HepG2 (cell line): ENCODE data around the gene C14orf119. TPM values are rescaled to one million over a fixed set of nuclear protein-coding genes. Genes with fewer than 3 reads are reported as not detected.

Source experiments
- CREB1 ChIP-seq, 2 experiments: fragments of 450-650 bp in 1 of 2; IDR thresholded peaks; 2 replicates each; pipeline ENCODE4 v1.6.1; 2016 to 2017; ENCODE audit warnings: control low read depth in 1 of 2, mild to moderate bottlenecking in 1 of 2, missing compliant biosample characterization in 1 of 2, missing genetic modification characterization in 1 of 2
- CTCF ChIP-seq: sonication (generic); formaldehyde crosslinking; IDR thresholded peaks from 2 replicates; pipeline ENCODE4 v1.5.0; 2020; ENCODE audit warnings: mild to moderate bottlenecking, missing genetic modification reagents, moderate library complexity
- HNRNPH1 ChIP-seq: fragments of 200-400 bp; formaldehyde crosslinking; optimal IDR thresholded peaks from 2 replicates; pipeline ENCODE3; 2017; ENCODE audit warnings: mild to moderate bottlenecking, low read depth, low read length
- KLF13 ChIP-seq: sonication (generic); formaldehyde crosslinking; IDR thresholded peaks from 2 replicates; pipeline ENCODE4 v1.4.0; 2020; ENCODE audit warnings: mild to moderate bottlenecking, missing genetic modification reagents
- PRPF4 ChIP-seq: fragments of 200-400 bp; formaldehyde crosslinking; IDR thresholded peaks from 2 replicates; pipeline ENCODE4 v1.6.1; 2016; ENCODE audit warnings: low read length, low read depth; ENCODE audit not compliant: poor library complexity, severe bottlenecking
- RFXAP ChIP-seq: sonication (generic); formaldehyde crosslinking; IDR thresholded peaks from 2 replicates; pipeline ENCODE4 v1.4.0; 2020; ENCODE audit warnings: missing genetic modification reagents, borderline replicate concordance
- SMARCE1 ChIP-seq: fragments of 450-650 bp; IDR thresholded peaks from 2 replicates; pipeline ENCODE4 v1.6.1; 2017; ENCODE audit warnings: borderline replicate concordance
- SOX13 ChIP-seq, 3 experiments: fragments of 450-650 bp in 1 of 3; sonication (generic) in 1 of 3; formaldehyde crosslinking in 1 of 3; IDR thresholded peaks in 2 of 3; conservative IDR thresholded peaks in 1 of 3; 2 replicates each; pipeline versions ENCODE4 v1.5.0 to v1.6.1; 2016 to 2020; ENCODE audit warnings: antibody characterized with exemption in 1 of 3, mild to moderate bottlenecking in 1 of 3, missing compliant biosample characterization in 1 of 3, missing genetic modification reagents in 1 of 3, moderate library complexity in 1 of 3
- SOX5 ChIP-seq: IDR thresholded peaks from 2 replicates; pipeline ENCODE4 v1.6.1; 2016; ENCODE audit warnings: borderline replicate concordance
- TGIF2 ChIP-seq: IDR thresholded peaks from 2 replicates; pipeline ENCODE4 v1.6.1; 2016; ENCODE audit warnings: control low read depth, missing compliant biosample characterization
- TP53 ChIP-seq: sonication (generic); formaldehyde crosslinking; conservative IDR thresholded peaks from 2 replicates; pipeline ENCODE4 v1.4.0; 2020; ENCODE audit warnings: missing genetic modification reagents
- ZBTB26 ChIP-seq: IDR thresholded peaks from 2 replicates; pipeline ENCODE4 v1.6.1; 2016; ENCODE audit warnings: missing compliant biosample characterization, missing genetic modification reagents, borderline replicate concordance
- ZMYM4 ChIP-seq: sonication (generic); formaldehyde crosslinking; IDR thresholded peaks from 2 replicates; pipeline ENCODE4 v1.8.1; 2023; ENCODE audit warnings: mild to moderate bottlenecking, missing genetic modification reagents
- ZNF121 ChIP-seq: sonication (generic); formaldehyde crosslinking; IDR thresholded peaks from 2 replicates; pipeline ENCODE4 v1.5.0; 2020; ENCODE audit warnings: mild to moderate bottlenecking, missing genetic modification reagents
- ZNF260 ChIP-seq: sonication (generic); formaldehyde crosslinking; IDR thresholded peaks from 2 replicates; pipeline ENCODE4 v1.4.0; 2020; ENCODE audit warnings: missing genetic modification reagents, low read depth, mild to moderate bottlenecking, borderline replicate concordance
- ZNF34 ChIP-seq: sonication (generic); formaldehyde crosslinking; IDR thresholded peaks from 2 replicates; pipeline ENCODE4 v1.4.0; 2020; ENCODE audit warnings: mild to moderate bottlenecking, missing genetic modification reagents, borderline replicate concordance
- ZNF563 ChIP-seq: sonication (generic); formaldehyde crosslinking; IDR thresholded peaks from 2 replicates; pipeline ENCODE4 v1.8.0; 2022; ENCODE audit warnings: mild to moderate bottlenecking, moderate library complexity, missing genetic modification reagents
- ZNF644 ChIP-seq: IDR thresholded peaks from 2 replicates; pipeline ENCODE4 v1.6.1; 2016; ENCODE audit warnings: low read depth
- ZNF660 ChIP-seq: sonication (generic); formaldehyde crosslinking; IDR thresholded peaks from 2 replicates; pipeline ENCODE4 v1.5.1; 2020; ENCODE audit warnings: mild to moderate bottlenecking, low read depth, missing genetic modification reagents, borderline replicate concordance
- ZNF816 ChIP-seq: sonication (generic); formaldehyde crosslinking; IDR thresholded peaks from 2 replicates; pipeline ENCODE4 v1.8.0; 2022; ENCODE audit warnings: missing genetic modification reagents, mild to moderate bottlenecking, borderline replicate concordance
- polyA plus RNA-seq, 8 experiments: library from polyadenylated mRNA; depleted of rRNA in 3 of 8; stranded (reverse) in 7 of 8; unstranded in 1 of 8; fragments of >200 nt; fragmentation: Illumina TruSeq in 4 of 8; extraction: Trizol in 4 of 8; gene quantifications; 2 replicates each; pipeline versions ENCODE4 v1.2.1 to v1.2.3, GENCODE V29; 2011 to 2016; ENCODE audit warnings: low read depth in 4 of 8, missing spikeins in 1 of 8, mixed read lengths in 1 of 8; ENCODE audit not compliant: insufficient read depth in 1 of 8
- total RNA-seq, 5 experiments: library from RNA; depleted of rRNA; stranded (reverse); fragments of >200 nt; fragmentation: Illumina TruSeq; extraction: Trizol; gene quantifications; 2 replicates each; pipeline ENCODE4 v1.2.3, GENCODE V29; 2016; ENCODE audit warnings: low read depth in 1 of 5
- TF ChIP-seq, protein P1 (sequence below): sonication (generic); formaldehyde crosslinking; IDR thresholded peaks from 2 replicates; pipeline ENCODE4 v1.4.0; 2020; ENCODE audit warnings: mild to moderate bottlenecking, low read depth, missing genetic modification reagents
- TF ChIP-seq, protein P2 (sequence below): sonication (generic); formaldehyde crosslinking; IDR thresholded peaks from 2 replicates; pipeline ENCODE4 v1.4.0; 2020; ENCODE audit warnings: low read depth, missing genetic modification reagents

The C14orf119 gene
- total and polyA plus RNA-seq, 2 of the 13 experiments (the other 11 are each of a cell fraction or from before 2014, with no cell fraction given), result 117 to 206 TPM

GRCh38 chr14:23094666-23095195 lies 574 bp upstream of the C14orf119 start, which contains the start of gene ACIN1 (continued):
- TF ChIP-seq TP53 (CRISPR knock-in tag) (peak; percentile 82; the same call in 1 of the 2 replicates), HNRNPH1 (no peak), TGIF2 (CRISPR knock-in tag) (peak; percentile 76), SMARCE1 (no peak), PRPF4 (no peak), ZNF121 (peak; percentile 74), KLF13 (CRISPR knock-in tag) (peak; percentile 96; the same call in 1 of the 2 replicates), ZMYM4 (CRISPR knock-in tag) (peak; percentile 93), ZNF660 (CRISPR knock-in tag) (peak; percentile 95; the same call in 1 of the 2 replicates), ZBTB26 (peak; percentile 80; the same call in 1 of the 2 replicates), ZNF816 (CRISPR knock-in tag) (peak; percentile 62; the same call in 1 of the 2 replicates), ZNF34 (CRISPR knock-in tag) (peak; percentile 100), SOX13 (IDR thresholded peaks at IDR 0.05) (no peak; the same call in 1 of the 2 replicates), SOX13 (CRISPR knock-in tag; conservative IDR thresholded peaks at IDR 0.05 in 1 of 2, IDR thresholded peaks at IDR 0.05 in 1 of 2) (peak in 1 of 2 experiments; percentile 64), RFXAP (CRISPR knock-in tag) (peak; percentile 96), CTCF (no peak), ZNF563 (CRISPR knock-in tag) (peak; percentile 99), ZNF644 (CRISPR knock-in tag) (no peak), SOX5 (CRISPR knock-in tag) (peak; percentile 27), ZNF260 (CRISPR knock-in tag) (no peak), CREB1 (IDR thresholded peaks at IDR 0.05) (no peak), CREB1 (CRISPR knock-in tag; IDR thresholded peaks at IDR 0.05) (no peak)
- TF ChIP-seq, protein P1, sequence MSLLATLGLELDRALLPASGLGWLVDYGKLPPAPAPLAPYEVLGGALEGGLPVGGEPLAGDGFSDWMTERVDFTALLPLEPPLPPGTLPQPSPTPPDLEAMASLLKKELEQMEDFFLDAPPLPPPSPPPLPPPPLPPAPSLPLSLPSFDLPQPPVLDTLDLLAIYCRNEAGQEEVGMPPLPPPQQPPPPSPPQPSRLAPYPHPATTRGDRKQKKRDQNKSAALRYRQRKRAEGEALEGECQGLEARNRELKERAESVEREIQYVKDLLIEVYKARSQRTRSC, result no peak
- TF ChIP-seq, protein P2, sequence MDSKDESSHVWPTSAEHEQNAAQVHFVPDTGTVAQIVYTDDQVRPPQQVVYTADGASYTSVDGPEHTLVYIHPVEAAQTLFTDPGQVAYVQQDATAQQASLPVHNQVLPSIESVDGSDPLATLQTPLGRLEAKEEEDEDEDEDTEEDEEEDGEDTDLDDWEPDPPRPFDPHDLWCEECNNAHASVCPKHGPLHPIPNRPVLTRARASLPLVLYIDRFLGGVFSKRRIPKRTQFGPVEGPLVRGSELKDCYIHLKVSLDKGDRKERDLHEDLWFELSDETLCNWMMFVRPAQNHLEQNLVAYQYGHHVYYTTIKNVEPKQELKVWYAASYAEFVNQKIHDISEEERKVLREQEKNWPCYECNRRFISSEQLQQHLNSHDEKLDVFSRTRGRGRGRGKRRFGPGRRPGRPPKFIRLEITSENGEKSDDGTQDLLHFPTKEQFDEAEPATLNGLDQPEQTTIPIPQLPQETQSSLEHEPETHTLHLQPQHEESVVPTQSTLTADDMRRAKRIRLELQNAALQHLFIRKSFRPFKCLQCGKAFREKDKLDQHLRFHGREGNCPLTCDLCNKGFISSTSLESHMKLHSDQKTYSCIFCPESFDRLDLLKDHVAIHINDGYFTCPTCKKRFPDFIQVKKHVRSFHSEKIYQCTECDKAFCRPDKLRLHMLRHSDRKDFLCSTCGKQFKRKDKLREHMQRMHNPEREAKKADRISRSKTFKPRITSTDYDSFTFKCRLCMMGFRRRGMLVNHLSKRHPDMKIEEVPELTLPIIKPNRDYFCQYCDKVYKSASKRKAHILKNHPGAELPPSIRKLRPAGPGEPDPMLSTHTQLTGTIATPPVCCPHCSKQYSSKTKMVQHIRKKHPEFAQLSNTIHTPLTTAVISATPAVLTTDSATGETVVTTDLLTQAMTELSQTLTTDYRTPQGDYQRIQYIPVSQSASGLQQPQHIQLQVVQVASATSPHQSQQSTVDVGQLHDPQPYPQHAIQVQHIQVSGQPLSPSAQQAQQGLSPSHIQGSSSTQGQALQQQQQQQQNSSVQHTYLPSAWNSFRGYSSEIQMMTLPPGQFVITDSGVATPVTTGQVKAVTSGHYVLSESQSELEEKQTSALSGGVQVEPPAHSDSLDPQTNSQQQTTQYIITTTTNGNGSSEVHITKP (CRISPR knock-in tag), result no peak; the same call in 1 of the 2 replicates
